Thoracic aorta (tissue), 2 donors: ENCODE measurements around the gene CNIH3. TPM values are rescaled to one million over a fixed set of nuclear protein-coding genes. Genes with fewer than 3 reads are reported as not detected.

Experiments
- ATAC-seq: fragments of 150-250 bp; one replicate; pipeline ENCODE4 v1.8.0; 2017; ENCODE audit warnings: low read depth; ENCODE audit not compliant: insufficient number of reproducible peaks, low FRiP score
- DNase-seq: peaks from one replicate; pipeline ENCODE4 v3.0.0-alpha.2; 2020; ENCODE audit warnings: low spot score
- H3K27ac ChIP-seq, 2 donors: fragments of 200-600 bp; sonication (generic); 1 replicate in 1 of 2; 2 replicates in 1 of 2; pipeline ENCODE4 v1.5.1; 2016; ENCODE audit warnings: mild to moderate bottlenecking in 2 of 2, moderate library complexity in 2 of 2
- H3K27me3 ChIP-seq: fragments of 200-600 bp; sonication (generic); replicated peaks from 2 replicates; pipeline ENCODE4 v1.6.0; 2016; ENCODE audit warnings: mild to moderate bottlenecking; ENCODE audit not compliant: insufficient read depth
- H3K36me3 ChIP-seq: fragments of 200-600 bp; sonication (generic); one replicate; pipeline ENCODE4 v1.5.1; 2016
- H3K4me1 ChIP-seq, 2 donors: fragments of 200-600 bp; sonication (generic); 1 replicate in 1 of 2; 2 replicates in 1 of 2; pipeline versions ENCODE4 v1.5.1 to v1.6.0; 2016; ENCODE audit warnings: low read depth in 2 of 2, mild to moderate bottlenecking in 1 of 2; ENCODE audit not compliant: control insufficient read depth in 1 of 2
- H3K4me3 ChIP-seq: fragments of 200-600 bp; sonication (generic); 2 replicates; pipeline ENCODE4 v1.5.1; 2016; ENCODE audit warnings: mild to moderate bottlenecking
- H3K9me3 ChIP-seq: fragments of 200-600 bp; sonication (generic); 2 replicates; pipeline ENCODE4 v1.5.1; 2016
- total RNA-seq, 2 donors: library from RNA; depleted of rRNA; stranded (reverse); fragments of >200 nt; gene quantifications; one replicate each; pipeline versions ENCODE4 v1.1.0 to v1.2.3, GENCODE V29; 2016
- TF ChIP-seq, protein P1 (sequence below): fragments of 200-600 bp; sonication (generic); IDR thresholded peaks from one replicate; pipeline ENCODE4 v1.5.1; 2019; ENCODE audit warnings: antibody characterized with exemption

The CNIH3 gene
- total RNA-seq, 2 donors from 2014 or later, result 0.21 TPM; not detected in 1

DNA sequence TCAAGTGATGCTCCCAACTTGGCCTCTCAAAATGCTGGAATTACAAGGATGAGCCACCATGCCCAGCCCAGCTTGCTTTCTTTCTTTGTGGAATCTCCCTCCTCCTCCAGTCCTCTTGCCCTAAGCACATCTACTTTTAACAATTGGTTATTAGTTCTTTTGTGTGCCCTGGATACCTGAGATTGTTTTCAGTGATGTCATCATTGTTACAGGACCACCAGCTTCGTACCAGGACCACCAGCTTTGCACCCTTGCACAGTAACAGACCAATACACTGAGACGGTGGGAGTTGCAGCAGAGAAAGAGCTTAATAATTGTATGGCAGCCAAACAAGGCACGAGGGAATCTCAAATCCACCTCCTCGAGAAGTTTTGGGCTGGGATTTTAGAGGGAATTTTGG is 71.3 kb downstream of the CNIH3 start:
- no peak overlapping the region for H3K4me3 ChIP-seq

DNA sequence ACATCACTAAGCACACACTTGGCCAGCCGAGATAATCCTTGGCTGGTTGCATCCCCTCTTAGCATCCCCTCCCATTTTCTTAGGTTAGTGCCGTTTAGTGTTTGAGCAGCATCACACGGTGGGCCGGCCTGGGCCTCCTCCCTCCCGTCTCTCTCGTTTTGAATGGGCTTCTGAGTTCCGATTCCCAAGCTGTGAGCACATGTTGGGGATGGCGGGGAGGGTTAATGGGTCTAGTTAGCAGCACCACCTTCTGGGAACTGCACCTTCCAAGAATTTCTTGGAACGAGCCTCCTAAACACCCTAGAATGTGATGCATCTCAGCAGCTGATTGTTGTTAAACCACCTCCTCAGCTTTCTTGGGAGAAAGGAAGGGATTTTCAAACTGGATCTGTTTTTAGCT is 73.3 kb downstream of the CNIH3 start:
- no peak for DNase-seq
- Histone ChIP-seq H3K27ac (no peak overlapping the region), H3K4me1 (no peaks in the 10 kb centered on the region)

More for the DNA sequence above, 71.3 kb downstream of the CNIH3 start:
- no peaks in the 10 kb centered on the region for H3K36me3 ChIP-seq
- H3K27ac ChIP-seq, result no peak overlapping the region
- no peaks in the 10 kb centered on the region for H3K9me3 ChIP-seq
- ATAC-seq (no peak), DNase-seq (no peak)
- TF ChIP-seq, protein P1, sequence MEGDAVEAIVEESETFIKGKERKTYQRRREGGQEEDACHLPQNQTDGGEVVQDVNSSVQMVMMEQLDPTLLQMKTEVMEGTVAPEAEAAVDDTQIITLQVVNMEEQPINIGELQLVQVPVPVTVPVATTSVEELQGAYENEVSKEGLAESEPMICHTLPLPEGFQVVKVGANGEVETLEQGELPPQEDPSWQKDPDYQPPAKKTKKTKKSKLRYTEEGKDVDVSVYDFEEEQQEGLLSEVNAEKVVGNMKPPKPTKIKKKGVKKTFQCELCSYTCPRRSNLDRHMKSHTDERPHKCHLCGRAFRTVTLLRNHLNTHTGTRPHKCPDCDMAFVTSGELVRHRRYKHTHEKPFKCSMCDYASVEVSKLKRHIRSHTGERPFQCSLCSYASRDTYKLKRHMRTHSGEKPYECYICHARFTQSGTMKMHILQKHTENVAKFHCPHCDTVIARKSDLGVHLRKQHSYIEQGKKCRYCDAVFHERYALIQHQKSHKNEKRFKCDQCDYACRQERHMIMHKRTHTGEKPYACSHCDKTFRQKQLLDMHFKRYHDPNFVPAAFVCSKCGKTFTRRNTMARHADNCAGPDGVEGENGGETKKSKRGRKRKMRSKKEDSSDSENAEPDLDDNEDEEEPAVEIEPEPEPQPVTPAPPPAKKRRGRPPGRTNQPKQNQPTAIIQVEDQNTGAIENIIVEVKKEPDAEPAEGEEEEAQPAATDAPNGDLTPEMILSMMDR, result no peak
- H3K4me1 ChIP-seq, result no peaks in the 10 kb centered on the region
- no peaks in the 10 kb centered on the region for H3K27me3 ChIP-seq

DNA sequence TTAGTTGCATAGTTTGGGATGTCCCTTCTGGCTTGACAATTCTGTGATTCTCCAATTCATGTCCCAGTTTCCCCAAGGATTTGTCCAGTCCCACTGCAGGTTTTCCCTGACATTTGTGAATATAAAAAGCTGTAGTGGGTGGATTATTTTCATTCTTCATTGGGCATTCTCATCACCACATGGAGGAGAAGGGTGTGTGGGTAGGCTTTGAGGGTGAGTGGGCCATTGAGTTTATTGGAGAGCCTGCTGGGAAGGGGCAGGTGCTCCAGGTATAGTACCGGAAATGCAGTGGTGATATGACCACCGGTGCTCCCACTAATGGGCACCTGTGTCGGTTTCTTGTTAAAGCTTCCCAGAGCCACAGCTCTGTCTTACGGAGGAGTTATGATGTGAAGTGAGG is 74.5 kb downstream of the CNIH3 start:
- no peaks in the 10 kb centered on the region for H3K36me3 ChIP-seq
- no peak overlapping the region for H3K4me3 ChIP-seq
- no peaks in the 10 kb centered on the region for H3K9me3 ChIP-seq
- no peak for DNase-seq
- ATAC-seq, result no peak
- H3K4me1 ChIP-seq, result no peaks in the 10 kb centered on the region
- H3K27me3 ChIP-seq, result no peaks in the 10 kb centered on the region
- no peak overlapping the region for H3K27ac ChIP-seq
- TF ChIP-seq, protein P1, result no peak

More for the DNA sequence above, 73.3 kb downstream of the CNIH3 start:
- no peak for ATAC-seq
- Histone ChIP-seq H3K4me3 (no peak overlapping the region), H3K36me3 (no peaks in the 10 kb centered on the region), H3K9me3 (no peaks in the 10 kb centered on the region), H3K27me3 (no peaks in the 10 kb centered on the region)
- TF ChIP-seq, protein P1, result no peak

DNA sequence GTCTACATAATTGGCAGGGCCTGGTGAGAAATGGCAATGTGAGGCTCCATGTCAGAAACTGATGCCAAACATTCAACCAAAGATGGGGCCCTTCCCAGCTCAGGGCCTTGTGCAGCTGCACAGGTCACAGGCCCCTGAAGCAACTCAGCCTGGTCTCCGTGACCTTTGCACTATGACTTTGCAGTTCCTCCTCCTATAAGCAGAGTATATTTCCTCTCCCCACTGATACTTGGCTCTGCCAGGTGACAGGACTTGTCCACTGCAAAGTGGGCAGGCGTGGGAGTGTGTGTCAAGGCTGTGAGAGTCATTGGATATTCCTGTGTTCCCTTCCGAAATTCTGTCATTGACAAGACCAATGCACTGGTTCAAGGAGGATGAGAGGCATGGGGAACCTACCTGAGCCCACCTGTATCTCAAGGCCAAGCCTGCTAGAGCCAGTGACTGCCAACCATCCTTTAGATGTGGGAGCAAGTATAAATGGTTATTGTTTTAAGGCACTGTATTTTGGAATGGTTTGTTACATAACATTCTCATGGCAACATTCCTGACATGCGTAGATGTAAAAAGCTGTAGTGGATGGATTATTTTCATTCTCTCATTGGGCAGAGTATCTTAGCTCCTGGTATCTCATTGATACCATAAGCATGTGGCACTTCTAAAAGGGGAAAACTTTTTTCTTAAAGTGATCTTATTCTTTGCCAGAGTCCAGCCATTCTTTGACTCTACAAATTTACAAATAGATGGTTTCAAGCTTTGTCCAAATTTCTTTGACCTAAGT is 75.2 kb downstream of the CNIH3 start:
- no peak overlapping the region for H3K27ac ChIP-seq
- no peaks in the 10 kb centered on the region for H3K27me3 ChIP-seq
- no peaks in the 10 kb centered on the region for H3K4me1 ChIP-seq
- no peaks in the 10 kb centered on the region for H3K9me3 ChIP-seq
- TF ChIP-seq, protein P1, result no peak
- ATAC-seq (no peak), DNase-seq (no peak)
- no peak overlapping the region for H3K4me3 ChIP-seq
- no peaks in the 10 kb centered on the region for H3K36me3 ChIP-seq

DNA sequence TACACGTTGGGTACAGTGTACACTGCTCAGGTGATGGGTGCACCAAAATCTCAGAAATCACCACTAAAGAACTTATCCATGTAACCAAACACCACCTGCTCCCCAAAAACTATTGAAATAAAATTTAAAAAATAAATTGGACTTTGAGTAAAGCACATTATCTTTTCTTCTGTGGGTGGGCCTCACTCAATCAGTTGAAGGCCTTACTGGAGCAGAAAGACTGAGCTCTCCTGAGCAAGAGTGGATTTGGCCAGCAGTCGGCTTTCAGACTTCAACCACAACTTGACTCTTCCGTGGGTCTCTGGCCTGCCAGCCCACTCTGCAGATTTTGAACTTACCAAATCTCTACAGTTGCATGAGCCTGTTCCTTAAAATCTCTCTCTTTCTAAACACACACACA is 78.9 kb downstream of the CNIH3 start:
- H3K27me3 ChIP-seq, result no peaks in the 10 kb centered on the region
- H3K4me3 ChIP-seq, result no peak overlapping the region
- no peak overlapping the region for H3K27ac ChIP-seq
- DNase-seq (no peak), ATAC-seq (no peak)
- no peaks in the 10 kb centered on the region for H3K4me1 ChIP-seq
- H3K9me3 ChIP-seq, result no peaks in the 10 kb centered on the region
- TF ChIP-seq, protein P1, result no peak
- H3K36me3 ChIP-seq, result no peaks in the 10 kb centered on the region
